Measurements from ENCODE around the gene KRTAP4-9.

Gene KRTAP4-9

GRCh38 chr17:41065829-41066624, 39.2 kb upstream of the KRTAP4-9 start, which contains the start of gene KRTAP2-4:
Gene KRTAP2-4, minus strand, starts transcription at chr17:41065879. Its CDS starts 34 bp downstream, at chr17:41065845.
- TF ChIP-seq, protein P1, sequence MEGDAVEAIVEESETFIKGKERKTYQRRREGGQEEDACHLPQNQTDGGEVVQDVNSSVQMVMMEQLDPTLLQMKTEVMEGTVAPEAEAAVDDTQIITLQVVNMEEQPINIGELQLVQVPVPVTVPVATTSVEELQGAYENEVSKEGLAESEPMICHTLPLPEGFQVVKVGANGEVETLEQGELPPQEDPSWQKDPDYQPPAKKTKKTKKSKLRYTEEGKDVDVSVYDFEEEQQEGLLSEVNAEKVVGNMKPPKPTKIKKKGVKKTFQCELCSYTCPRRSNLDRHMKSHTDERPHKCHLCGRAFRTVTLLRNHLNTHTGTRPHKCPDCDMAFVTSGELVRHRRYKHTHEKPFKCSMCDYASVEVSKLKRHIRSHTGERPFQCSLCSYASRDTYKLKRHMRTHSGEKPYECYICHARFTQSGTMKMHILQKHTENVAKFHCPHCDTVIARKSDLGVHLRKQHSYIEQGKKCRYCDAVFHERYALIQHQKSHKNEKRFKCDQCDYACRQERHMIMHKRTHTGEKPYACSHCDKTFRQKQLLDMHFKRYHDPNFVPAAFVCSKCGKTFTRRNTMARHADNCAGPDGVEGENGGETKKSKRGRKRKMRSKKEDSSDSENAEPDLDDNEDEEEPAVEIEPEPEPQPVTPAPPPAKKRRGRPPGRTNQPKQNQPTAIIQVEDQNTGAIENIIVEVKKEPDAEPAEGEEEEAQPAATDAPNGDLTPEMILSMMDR (IDR thresholded peaks at IDR 0.05): no peak
- Histone ChIP-seq H3K4me3 (no peak within 1 kb of the TSS), H3K27ac (no peak within 1 kb of the TSS)
- DNase-seq (ENCODE audit: low spot score): no peak

- TF ChIP-seq, protein P1 (IDR thresholded peaks at IDR 0.05): no peak
- Histone ChIP-seq H3K4me3 (no peak overlapping the region), H3K27ac (no peak overlapping the region)
- no peak for DNase-seq (ENCODE audit: low spot score)
These were observed 37.9 kb upstream of the KRTAP4-9 start for GRCh38 chr17:41067281-41067680.

DNA sequence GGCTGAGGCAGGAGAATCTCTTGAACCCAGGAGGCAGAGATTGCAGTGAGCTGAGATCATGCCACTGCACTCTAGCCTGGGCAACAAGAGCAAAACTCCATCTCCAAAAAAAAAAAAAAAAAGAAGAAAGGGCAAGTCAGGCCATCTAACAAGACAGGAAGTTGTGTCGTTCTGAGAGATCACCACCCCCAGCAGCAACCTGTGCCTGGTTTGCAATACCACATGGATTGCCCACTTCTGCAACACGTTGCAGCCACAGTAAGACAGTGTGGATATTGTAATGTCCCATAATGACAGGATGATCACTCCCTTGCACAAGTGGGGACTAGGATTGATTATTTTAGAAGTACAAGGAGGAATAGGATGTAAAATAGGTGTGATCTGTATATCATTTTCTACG, 36.2 kb upstream of the KRTAP4-9 start:
- H3K27ac ChIP-seq: no peak overlapping the region
- DNase-seq (ENCODE audit: low spot score): no peak
- no peak overlapping the region for H3K4me3 ChIP-seq
- TF ChIP-seq, protein P1 (IDR thresholded peaks at IDR 0.05): no peak

GRCh38 chr17:41071606-41072360, 33.4 kb upstream of the KRTAP4-9 start:
- no peak for DNase-seq (ENCODE audit: low spot score)
- TF ChIP-seq, protein P1 (IDR thresholded peaks at IDR 0.05): no peak

DNA sequence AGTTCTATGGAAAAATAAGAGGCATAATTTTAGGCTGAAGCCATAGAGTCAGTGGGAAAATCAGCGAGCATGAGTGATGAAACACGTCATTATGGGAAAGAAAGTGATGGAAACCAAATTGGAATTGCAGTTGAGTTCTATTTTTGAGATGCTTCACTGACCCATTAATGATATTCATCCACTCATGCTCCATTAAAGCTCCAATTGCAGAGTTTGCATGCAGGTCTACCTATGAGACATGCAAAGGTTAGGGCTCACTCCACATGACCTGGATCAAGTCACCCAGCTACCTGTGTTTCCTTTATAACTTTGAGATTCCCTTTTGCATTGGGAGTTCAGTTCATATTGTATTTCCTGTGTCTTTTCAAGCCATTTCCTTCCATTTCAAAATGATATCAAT, 31.5 kb upstream of the KRTAP4-9 start:
- no peak for DNase-seq (ENCODE audit: low spot score)
- TF ChIP-seq, protein P1 (IDR thresholded peaks at IDR 0.05): no peak
- Histone ChIP-seq H3K27ac (no peak overlapping the region), H3K4me3 (no peak overlapping the region)

More at GRCh38 chr17:41071606-41072360, 33.4 kb upstream of the KRTAP4-9 start:
- H3K4me3 ChIP-seq: no peak overlapping the region
- H3K27ac ChIP-seq: no peak overlapping the region

DNA sequence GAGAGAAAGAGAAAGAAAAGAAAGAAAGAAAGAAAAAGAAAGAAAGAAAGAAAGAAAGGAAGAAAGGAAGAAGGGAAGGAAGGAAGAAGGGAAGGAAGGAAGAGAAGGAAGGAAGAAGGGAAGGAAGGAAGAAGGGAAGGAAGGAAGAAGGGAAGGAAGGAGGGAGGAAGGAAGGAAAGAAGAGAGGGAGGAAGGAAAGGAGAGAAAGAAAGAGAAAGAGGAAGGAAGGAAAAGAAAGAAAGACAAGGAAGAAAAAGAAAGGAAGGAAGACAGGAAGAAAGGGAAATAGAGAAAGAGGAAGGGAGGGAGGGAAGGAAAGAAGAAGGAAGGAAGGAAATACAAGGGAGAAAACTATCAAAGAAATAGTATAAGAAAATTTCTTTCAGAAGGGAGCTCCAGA, 28.4 kb upstream of the KRTAP4-9 start:
- H3K4me3 ChIP-seq: no peak overlapping the region
- no peak for DNase-seq (ENCODE audit: low spot score)
- no peak overlapping the region for H3K27ac ChIP-seq
- TF ChIP-seq, protein P1 (IDR thresholded peaks at IDR 0.05): no peak

Data from coronary artery (tissue), 2 donors.